ENCODE results near the gene STUM.

Gene STUM

DNA sequence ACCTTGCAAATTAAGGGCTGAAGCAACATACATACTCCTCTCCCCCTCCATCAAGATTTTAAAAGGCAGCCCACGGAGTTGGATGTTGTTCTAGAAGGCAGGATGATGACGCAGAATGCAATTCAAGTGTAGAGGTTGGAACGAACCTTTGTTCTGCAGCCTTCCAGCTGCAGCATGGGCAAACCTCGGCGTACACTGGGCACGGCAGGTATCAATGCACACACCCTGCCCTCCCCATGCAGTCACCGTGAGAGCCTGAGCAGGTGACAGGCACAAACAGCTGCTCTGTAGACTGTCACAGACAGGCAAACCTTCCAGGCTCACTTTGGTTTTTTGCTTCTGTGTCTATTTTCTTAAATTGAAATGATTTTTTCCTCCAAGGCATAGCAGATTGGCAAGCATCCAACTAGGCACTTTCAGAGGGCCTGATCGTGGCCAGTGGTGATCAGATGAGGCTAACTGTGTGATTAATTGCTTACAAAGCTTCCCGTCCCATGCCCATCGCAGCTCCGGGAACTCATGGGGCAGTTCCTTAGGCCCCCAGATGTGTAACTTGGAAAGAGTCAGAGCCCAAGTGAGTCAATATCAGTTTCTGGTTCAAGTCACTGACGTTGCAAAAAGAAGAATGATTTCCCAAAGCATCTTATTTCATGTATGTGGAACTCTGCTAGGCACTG lies 108.2 kb downstream of the STUM start:
- no peak for DNase-seq

DNA sequence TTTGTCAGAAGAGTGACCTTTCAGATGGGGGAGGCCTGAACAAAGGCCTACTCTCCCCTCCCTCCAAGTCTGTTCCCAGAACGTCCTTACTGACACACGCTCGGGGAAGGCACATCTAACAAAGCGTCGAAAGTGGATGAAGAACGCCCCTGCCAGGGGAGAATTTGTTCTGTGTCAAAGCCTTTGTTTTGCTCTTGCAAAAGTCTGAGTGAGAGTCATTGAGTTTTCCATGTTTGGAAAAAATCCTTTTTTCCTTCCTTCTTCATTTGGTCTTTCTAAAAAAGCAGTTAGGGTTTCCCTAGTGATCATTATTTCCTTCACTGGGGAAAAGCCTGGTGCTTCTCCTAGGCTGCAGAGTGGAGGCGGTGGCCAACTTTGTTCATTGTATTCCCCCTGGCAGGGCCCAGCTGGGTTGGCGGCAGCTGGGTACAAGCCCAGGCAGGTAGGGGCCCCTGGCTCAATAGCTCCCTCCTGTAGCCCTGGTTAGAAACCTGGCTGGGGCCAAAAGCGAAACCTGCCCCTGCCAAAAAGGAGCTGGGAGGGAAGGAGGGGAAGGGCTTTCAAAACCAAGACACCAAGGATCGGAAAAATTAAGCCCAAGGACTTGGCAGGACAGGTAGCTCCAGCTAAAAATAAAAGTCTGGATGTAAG lies 109.5 kb downstream of the STUM start:
- no peak for DNase-seq

DNA sequence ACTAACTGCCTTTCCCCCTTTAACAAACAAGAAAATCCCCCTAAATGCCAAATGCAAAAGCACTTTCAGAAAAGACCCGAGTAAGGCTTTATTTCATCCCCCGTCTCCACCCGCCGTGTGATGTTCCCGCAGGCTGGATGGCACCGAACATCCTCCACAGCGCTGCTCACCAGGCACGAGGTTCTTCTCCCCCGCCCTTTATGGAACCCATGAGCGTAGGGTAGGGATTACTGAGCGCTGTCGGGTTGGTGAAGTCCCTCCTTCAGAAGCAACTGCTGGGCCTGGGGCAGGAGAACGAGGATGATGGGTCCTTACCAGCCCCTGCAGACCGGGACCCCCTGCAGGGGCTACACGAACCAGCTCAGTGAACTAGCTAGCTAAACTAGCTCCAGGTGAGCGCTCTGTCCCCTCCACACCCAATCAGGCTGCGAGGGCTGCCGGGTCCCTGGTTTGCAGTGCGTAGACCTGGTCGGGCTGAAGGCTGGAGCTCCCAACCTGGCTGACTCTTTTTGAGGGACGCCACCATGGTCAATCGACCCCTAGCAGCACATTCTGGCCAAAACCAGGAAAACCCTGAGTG lies 110.1 kb downstream of the STUM start:
- DNase-seq = no peak
